NCI-H446 (cell line): ENCODE data around the gene TRIM25.

ENCODE experiments used
- DNase-seq, 2 experiments: peaks; one replicate each; lab custom pipeline; 2025; lab: John Stamatoyannopoulos, UW

Gene TRIM25

GRCh38 chr17:56896217-56896967 is 17.5 kb downstream of the TRIM25 start:
- DNase-seq, result no peak

- DNase-seq, result no peak
These were observed 18.9 kb downstream of the TRIM25 start for GRCh38 chr17:56894859-56895455.

DNA sequence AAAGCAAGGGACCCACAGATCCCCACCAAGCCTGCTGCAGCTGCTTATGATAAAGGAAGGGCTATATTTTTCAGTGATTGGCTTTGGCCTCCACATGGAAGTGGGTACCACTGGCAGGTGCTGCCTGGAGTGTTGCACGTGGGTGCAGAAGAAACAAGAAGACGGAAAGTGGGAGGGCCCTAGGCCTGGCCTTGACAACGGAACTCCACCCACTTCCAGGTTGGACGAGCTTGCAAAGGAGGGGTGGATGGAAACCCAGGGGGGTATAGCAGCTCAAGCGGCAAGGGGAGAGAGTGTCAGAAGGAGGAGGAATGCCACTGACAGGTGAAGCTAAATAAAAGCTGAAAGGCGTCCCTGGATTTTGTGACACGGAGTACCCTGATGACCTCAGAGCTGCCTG is 20.3 kb downstream of the TRIM25 start:
- DNase-seq, result no peak

GRCh38 chr17:56892333-56892732 is 21.5 kb downstream of the TRIM25 start:
- DNase-seq, result no peak

GRCh38 chr17:56891751-56892150 is 22.1 kb downstream of the TRIM25 start:
- no peak for DNase-seq

DNA sequence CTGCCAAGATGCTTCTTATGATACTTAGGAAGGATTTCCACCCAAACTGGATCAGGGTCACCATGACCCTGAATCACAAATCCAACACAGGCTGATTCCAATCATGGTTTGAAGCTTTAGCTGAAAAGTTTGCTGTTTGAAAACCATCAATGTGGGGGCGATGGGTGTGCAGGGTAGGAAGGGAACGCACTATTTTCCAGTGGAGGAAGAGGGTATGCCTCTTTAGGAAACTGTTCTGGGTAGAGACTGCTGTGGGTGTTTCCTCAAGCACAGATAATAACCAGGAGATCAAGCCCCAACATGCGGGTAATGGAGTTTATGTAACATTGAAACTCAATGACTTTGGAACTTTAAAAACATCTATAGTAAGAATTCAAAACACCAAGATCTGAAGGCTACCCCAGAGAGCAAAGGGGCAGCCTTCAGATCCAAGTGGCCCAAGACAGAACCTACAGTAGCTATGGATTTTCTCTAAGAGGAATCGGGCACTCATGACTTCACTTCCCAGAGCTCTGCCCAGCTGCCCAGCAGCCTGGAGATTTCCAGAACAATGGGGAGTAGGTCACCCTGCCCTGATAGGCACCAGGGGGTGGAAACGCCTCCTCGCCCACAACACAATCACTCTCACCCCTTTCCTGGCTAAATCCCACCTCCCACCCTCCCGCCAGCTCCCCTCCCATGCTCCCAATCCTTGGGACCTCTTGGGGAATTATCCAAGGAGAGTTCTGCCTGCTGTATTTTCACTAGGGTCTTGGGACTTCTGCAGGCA is 22.8 kb downstream of the TRIM25 start:
- no peak for DNase-seq

- DNase-seq, result no peak
These were observed 23.5 kb downstream of the TRIM25 start for GRCh38 chr17:56890390-56890789.

GRCh38 chr17:56887552-56888467 is 26.0 kb downstream of the TRIM25 start:
- DNase-seq, result no peak

DNA sequence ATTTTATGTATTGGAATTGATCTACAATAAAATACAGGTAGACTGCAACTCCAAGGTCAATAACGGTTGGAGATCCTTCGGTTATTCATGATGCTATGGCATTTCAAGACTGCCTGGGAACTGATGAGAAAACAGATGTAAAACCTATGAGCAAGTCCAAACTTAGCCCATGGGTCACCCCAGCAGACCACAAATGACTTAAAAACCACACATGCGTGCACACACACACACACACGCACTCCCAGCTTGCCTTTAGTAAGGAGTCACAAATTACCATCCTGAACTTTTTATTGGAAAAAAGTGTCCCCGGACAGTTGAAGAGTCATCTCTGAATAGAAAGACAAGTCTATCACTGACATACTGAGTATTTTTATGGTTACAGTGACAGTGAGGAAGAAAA is 26.7 kb downstream of the TRIM25 start:
- no peak for DNase-seq

DNA sequence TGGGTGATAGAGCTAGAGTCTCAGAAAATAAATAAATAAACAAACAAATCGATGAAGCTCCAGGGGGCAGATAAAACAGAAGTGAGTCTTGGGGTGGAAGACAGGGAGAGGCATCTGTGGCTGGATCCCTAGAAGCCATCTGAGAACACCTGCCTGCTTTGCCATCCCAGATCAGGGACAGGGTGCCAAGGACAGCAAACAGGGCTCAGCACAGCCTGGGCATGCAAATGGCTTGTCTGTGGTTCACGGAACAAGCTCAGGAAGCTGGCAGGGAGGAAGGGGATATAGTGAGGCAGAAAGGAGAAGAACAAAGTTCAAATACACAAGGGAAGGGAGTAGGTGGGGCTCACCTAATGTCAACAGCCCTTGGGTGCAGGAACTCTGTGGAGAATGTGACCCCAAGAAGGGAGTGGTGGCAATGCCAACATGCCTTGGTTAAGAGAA is 27.5 kb downstream of the TRIM25 start:
- no peak for DNase-seq

- no peak for DNase-seq
These were observed 28.6 kb downstream of the TRIM25 start for GRCh38 chr17:56885312-56885657.

- no peak for DNase-seq
These were observed 29.2 kb downstream of the TRIM25 start for GRCh38 chr17:56884483-56885311.

DNA sequence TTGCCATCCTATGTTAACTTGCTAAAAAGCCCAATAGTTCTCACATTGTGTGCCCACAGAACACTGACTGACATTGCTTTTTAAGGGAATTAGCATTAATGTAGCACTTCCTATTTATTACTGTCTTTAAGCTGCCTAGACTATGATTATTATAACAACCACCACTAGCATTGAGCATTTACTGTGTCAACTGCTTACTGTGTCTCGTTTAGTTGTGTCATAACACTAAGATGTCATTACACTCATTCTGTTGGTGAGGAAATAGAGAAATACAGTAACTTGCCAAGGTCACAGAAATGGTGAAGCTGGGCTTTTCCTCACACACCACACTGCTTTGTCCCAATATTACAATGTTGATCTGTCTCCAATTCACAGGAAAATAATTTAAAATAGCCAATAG is 30.2 kb downstream of the TRIM25 start:
- DNase-seq, result no peak

DNA sequence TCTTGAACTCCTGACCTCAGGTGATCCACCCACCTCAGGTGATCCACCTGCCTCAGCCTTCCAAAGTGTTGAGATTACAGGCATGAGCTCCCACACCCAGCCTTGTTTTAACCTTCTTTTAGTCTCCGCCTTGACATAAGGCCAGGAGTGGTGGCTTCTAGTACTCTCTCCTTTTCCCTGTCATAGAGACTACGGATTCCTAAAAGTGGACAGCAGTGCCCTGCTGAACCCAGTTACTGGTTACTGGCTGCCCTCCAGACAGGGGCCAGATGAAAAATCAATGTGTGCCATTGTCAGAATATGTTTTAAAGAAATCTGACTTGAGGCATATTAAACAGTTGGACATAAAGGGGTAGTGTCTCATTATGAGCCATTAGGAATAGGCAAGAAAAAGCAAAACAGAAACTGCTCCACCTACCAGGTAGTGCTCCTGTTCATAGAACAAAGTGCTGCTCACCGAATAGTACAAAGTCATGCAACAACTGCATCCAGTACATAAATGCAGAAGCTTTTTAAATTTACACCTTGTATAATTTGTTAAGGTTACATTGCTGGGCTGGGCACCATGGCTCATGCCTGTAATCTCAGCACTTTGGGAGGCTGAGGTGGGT is 32.1 kb downstream of the TRIM25 start:
- no peak for DNase-seq

DNA sequence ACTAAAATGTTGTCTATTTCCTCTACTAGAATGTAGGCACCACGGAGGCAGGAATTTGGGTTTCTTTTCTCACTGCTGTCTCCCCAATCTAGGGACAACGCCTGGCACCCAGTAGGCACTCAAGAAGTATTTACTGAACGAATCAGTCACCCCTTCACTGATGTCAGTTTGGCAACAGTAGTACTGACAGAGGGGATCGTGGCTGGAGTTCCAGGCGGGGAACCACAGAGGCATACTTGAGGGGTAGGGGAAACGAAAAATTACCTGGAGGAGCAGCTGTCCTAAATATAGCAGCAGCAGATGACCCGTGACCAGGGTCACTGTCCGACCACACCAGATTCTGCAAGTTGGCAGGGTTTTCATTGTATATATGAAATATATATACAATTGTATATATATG is 33.3 kb downstream of the TRIM25 start:
- DNase-seq, result no peak

- DNase-seq, result no peak
These were observed 33.7 kb downstream of the TRIM25 start for GRCh38 chr17:56880133-56880532.

- DNase-seq, result no peak
These were observed 34.6 kb downstream of the TRIM25 start for GRCh38 chr17:56879280-56879679.

GRCh38 chr17:56876766-56877179 is 37.1 kb downstream of the TRIM25 start:
- no peak for DNase-seq

DNA sequence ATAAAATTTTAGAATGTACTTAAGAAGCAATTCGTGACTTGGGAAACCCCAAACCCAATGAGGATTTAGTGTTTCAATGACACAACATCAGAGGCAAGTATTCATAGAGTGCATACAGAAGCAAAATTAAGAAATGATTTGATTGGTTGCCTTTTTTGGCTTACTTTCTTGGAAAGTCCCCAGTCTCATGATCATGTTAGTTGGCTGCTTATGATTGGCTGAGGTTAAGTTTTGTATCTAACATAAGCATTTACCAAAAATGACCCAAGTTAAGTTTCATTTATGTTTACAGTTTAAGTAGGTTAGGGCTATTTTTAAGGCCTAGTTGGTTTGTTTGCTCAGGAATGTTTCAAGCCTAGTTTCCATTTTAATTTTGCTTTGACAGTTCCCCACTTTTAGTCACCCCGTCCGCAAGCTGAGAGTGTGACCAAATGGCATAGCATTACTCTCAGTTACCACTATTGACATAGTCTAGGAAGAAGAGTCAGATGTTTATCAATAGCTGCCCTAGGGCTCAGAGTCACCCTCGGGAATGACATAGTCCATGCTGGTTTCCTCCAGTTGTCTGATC is 43.7 kb downstream of the TRIM25 start:
- DNase-seq, result no peak

DNA sequence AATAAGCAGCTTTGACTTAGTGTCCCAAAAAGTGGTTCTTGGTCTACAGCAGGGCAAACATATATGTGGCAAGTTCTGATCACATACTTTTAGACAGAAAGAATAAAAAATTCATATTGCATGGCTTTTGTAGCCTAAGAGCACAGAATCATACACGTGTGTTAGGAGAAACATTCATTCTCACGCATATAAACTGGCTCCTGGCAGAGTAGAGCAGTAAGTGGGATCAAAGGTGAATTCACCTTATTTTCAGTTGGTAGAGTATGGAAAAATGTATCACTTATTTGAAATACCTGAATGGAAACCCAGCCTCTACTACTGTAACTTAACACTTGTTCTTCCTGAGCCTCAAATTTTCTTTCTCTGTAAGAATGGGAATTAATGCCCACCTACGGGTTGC is 45.1 kb downstream of the TRIM25 start:
- DNase-seq, result no peak
